HG03175 (cell line): ENCODE measurements around the gene GMCL2.
"Not testable (repeated sequence)": the region's sequence is repeated elsewhere in the genome, so short reads cannot be mapped to it uniquely, and the experiment has no call there.

Source experiments
- ATAC-seq: cut with Tn5 transposase; IDR thresholded peaks from one replicate; pipeline ENCODE4 v1.9.1; 2021; ENCODE audit warnings: mild to moderate bottlenecking, moderate library complexity; ENCODE audit not compliant: unreplicated experiment

The GMCL2 gene, protein sequence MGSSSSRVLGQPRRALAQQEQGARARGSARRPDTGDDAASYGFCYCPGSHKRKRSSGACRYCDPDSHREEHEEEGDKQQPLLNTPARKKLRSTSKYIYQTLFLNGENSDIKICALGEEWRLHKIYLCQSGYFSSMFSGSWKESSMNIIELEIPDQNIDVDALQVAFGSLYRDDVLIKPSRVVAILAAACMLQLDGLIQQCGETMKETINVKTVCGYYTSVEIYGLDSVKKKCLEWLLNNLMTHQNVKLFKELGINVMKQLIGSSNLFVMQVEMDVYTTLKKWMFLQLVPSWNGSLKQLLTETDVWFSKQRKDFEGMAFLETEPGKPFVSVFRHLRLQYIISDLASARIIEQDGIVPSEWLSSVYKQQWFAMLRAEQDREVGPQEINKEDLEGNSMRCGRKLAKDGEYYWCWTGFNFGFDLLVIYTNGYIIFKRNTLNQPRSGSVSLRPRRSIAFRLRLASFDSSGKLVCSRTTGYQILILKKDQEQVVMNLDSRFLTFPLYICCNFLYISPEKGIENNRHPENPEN

DNA sequence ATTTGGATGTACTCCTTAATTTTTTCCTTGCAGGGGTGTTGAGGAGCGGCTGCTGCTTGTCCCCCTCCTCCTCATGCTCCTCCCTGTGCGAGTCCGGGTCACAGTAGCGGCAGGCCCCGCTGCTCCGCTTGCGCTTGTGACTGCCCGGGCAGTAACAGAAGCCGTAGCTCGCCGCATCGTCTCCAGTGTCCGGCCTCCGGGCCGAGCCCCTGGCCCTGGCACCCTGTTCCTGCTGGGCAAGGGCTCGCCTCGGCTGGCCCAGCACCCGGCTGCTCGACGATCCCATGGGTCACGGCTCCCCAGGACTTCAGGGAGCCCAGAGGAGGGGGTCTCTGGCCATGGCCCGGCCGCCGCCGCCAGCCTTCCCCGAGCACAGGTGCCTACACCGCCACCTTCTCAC is at the start of gene GMCL2:
Gene GMCL2, minus strand, starts transcription at position 358 of the 400 bp plus-strand sequence. Its CDS starts 72 bp downstream, at position 286.
- no peak for ATAC-seq

DNA sequence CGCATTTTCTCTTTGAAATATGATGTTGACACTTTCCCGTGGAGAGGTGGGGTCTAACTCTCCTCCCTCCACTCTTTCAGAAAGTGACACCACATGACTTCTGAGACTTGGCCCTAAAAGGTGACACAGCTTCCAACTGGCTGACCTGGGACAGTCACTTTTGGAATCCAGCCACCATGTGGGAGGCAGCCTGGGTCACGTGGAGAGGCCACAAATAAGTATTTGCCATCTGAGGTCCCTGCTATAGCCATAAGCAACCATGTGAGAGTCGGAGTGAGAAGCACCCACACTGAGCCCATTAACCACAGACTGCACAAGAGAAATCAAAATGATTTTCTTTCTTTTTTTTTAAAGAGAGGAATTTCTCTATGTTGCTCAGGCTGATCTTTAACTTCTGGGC is 49.5 kb upstream of the GMCL2 start:
- no peak for ATAC-seq

DNA sequence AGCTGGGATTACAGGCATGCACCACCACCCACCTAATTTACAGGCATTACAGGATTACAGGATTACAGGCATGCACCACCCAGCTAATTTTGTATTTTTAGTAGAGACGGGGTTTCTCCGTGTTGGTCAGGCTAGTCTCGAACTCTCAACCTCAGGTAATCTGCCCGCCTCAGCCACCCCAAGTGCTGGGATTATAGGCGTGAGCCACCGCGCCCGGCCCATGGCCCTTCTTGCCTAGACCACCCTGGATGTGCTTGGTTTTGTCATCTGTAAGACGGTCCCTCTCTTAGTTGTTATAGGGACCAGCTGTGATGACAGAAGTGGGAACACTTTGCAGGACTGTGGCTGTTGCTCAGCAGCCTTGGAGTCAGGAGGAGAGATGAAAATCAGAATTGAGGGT is 49.0 kb upstream of the GMCL2 start:
- ATAC-seq = no peak

DNA sequence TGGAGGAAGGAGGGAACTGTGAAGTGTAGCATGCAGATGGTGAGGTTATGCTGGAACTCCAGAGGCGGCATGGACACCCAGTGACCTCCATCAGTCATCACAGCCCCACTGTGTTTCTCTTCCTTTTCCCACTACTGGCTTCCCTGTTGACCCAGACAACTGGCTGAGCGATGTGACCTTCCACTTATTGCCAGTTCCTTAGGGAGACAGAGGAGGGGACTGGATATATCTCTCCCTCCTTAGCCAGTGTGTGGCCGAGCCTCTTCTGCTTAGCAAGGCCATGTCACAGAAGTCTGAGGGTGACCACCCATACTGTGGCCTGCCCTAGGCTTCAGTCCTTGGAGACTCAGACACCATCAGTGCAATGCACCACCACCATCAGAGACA is 48.4 kb upstream of the GMCL2 start:
- ATAC-seq = no peak

DNA sequence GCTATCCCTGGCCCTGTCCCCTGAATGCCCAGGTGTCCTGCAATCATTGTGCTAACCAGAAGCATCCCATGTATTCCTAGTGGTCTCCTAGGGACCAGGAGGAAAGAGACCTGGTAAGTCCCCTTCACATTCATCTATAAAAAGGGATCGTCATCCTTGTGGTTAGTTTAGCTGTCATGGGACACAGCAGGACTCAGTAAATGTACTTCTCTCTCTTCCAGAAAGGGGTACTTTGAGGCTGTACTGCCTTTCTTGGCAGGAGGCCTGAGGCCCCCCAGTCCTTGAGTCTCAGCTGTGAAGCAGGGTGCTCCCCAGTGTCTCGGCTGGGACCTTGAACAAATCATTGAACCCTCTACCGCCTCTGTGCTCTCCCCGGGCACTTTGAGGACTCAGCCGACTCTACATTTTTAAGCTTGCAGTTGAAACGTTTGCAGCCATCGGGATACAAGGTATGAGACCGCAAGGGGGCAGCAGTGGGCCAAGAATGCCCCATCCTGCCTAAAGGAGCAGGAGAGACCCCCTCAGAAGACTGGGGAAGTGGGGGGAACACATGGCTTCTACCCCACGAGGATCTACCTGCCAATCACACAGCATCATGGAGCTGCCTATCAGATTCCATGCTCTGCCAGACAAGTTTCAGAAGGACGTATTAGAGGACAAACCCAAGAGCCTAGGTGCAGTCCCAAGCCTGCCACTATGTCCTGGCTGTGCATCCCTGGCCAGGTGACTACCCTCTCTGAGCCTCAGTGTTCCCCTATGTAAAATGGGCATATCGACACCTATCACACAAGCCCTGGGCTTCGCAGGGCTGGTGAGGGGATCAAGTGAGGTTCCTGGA is 47.8 kb upstream of the GMCL2 start:
- no peak for ATAC-seq

DNA sequence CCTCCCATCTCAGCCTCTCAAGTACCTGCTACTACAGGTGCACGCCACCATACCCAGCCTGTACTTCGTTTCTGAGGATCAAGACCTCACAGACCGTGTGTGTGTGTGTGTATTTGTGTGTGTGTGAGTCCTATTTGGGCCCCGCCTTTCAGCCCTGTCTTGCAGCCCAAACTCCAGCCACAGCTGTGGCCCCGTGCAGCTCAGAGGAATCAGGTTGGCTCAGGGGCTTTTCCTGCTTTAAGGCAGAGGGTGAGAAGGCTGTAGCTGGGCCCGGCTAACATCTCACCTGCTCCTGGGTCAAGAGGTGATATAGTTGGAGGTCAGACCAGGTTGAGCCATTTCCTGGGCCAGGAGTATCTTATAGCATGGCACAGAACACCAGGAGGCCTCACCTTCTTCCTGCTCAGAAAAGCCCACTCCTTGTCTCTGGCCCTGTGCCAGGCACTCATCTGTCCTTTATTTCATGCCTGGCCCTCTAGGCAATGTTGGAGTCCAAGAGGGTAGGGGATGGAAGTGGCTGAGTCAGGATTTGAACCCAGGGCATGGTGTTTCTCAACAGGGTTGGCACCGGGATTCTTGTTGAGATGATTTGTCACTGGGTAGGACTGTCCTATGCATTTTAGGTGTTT is 47.1 kb upstream of the GMCL2 start:
- ATAC-seq = no peak

DNA sequence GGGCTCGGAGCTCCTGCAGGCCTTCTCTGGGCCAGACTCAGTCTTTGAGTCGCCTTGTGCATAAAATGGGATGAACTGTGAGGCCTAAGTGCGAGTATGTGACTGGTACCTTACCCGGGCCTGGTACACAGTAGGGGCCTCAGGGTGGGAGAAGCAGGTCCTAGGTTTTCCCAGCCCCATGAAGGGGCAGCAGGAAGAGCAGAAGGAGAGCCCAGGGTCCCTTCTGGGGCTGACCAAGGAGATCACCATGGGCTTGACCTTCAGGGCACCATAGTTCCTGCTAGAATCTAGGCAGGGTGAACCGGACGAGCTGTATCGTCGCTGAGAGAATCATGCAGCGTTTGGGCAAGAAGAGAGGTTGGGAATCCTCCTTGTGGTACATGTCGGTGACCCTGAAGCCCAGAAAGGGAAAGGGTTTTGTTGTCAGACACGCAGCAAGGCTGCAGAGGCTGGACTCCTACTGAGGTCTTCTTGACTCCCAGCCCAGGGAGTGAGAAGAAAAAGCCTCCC is 45.8 kb upstream of the GMCL2 start:
- ATAC-seq = peak; percentile 18

DNA sequence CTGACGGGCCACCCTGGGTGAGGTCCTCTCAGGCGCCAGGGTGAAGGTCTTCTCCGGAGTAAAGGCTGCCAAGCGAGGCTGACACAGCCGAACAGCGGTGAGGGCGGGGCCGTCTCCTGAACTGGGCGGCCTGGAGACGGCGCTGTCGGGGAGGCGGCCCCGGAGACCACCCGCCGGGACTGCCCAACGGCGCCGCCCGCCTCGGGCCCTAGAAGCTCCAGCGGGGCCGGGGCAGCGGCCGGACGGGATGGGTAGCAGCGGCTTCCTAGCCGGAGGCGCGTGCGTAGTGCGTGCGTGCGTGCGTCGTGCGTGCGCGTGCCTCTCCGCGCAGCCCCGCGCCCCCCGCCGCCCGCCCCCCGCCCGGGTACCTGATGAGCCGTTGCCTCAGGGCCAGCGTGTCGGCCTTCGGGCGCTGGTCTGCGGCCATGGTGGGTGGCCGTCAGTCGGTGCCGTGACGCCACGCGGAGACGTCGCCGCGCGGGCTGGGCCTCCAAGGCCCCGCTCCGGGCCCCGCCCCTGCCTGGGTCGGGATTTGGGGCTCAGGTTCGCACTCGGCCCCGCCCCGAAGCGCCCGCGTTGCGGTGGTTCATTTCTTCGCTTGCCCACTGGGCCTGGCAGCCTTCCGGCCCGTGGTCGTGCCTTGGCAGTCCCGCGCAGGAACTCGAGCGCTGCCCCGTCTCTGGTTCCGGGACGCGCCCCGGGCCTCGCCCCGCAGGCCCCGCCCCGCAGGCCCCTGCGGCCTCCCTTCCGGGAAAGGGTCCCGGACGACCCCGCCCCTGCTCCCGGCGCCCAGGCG is 45.2 kb upstream of the GMCL2 start, which contains the start of gene PHYKPL:
Gene PHYKPL, minus strand, starts transcription at position 679 of the 796 bp plus-strand sequence. Its CDS starts 252 bp downstream, at position 427.
- ATAC-seq = peak; percentile 66

DNA sequence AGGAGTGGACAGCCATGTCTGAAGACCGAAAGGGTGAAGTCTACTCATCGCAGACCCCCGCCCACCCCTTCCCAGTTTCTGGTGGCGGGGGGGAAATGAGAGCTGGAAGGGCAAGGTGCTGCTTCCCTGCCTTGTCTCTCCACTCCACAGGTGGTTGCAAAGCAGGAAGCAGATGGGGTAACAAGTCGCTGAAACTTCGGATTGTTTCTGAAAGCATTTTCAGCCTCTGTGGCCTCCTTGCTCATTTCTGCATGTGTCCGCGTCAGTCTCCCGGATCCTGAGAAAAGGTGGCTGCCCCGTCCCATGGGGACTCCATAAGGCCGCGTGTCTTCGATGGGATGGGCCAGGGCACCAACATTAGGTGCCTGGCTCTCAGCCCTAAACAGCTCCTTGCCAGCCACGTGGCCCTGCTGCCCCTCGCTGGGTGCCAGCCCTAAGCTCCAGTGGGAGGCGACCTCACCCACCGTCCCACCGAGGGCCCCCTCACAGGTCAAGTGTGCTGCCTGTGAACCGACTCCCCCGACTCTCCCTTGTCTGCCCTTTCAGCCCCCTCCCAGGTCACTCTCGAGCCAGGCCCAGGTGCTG is 44.5 kb upstream of the GMCL2 start:
- peak; percentile 8 for ATAC-seq

DNA sequence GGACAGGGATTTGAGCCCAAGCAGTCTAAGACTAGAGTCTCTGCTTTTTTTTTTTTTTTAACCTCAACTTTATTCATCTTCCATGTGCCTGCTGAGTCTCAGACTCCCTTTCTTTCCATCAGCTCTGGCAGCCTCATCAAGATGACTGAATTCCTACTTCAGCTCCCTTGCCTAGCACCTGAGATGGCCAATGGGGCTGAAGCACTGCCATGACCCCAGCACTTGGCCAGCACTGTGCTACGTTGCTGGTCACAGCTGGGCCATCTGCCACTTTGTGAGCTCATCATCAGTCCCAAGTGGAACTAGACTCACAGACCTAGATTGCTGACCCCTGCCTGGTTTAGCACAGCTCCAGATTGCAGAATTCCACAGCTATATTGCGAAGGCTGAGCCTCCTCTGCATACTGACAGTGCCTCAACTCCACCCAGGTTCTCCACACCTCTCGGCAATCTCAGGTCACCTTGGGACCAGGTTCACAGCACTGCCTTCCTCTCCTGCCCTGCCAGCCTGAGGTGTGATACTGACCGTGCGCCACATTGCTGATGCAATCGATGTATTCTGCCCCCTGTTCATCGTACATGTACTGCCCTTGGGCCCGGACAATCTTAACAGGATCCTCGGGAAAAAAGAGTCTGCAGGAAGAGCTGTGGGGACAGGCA is 43.8 kb upstream of the GMCL2 start:
- no peak for ATAC-seq

DNA sequence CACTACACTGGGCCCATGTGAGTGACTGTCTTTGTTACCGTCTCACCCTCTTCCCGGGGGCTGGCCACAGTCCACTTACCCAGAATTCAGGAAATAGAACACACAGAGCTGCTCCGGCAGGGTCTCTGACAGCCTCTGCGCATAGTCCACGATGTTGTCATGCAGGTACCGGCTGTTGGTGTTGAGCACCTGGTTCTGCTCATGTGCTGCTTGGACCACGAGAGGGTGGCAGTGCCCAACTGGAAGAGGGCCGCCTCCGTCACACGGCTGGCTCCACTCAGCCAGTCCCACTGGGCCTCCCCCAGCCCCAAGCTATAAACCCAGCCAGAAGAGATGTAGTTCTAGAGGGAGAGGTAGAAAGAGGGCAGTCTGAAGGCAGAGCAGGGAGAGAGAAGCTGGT is 42.7 kb upstream of the GMCL2 start:
- no peak for ATAC-seq

DNA sequence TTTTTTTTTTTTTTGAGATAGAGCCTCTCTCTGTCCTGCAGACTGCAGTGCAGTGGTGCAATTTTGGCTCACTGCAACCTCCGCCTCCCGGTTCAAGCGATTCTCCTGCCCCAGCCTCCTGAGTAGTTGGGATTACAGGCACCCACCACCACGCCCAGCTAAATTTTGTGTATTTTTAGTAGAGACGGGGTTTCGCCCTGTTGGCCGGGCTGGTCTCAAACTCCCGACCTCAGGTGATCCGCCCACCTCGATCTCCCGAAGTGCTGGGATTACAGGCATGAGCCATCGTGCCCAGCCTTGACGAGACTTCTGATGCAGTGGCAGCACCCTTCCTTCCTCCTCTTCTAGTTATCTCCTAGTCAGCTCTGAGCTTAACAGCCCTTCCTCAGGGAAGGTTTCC is 41.9 kb upstream of the GMCL2 start:
- not testable (repeated sequence) for ATAC-seq

DNA sequence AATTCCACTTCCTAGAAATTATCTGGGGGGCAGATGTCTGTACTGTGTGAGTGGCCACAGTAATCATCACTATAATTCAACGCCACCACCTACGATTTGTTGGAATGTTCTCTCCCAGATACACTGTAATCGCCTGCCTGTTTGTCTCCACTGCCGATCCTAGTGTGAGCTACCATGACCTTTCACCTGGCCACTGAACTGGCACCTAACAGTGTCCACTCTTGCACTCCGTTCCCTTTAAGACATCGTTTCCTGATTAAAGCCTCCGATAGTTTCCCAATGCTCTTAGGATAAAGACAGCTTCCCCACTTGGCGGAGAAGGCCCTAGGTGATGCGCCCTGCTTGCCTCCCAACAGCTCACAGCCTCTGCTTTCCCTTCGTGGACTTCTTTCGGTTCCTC is 41.4 kb upstream of the GMCL2 start:
- no peak for ATAC-seq

DNA sequence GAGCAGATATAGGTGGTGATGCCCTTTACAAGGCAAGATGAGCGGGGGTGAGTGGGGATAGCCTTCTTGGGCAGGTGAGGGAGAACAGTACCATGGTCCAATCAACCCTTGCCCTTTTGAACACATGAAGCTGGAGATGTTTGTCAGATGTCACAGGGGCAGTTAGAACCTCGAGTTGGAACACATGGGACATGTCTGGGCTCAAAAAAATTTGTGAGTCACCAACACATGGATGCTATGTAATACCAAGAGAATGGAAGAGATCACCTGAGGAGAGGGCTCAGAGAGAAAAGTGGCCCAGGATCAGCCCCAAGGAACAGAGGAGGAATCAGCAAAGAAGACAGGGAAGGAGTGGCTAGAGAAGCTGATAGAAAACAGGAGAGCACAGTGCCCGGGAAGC is 40.8 kb upstream of the GMCL2 start:
- ATAC-seq = no peak

DNA sequence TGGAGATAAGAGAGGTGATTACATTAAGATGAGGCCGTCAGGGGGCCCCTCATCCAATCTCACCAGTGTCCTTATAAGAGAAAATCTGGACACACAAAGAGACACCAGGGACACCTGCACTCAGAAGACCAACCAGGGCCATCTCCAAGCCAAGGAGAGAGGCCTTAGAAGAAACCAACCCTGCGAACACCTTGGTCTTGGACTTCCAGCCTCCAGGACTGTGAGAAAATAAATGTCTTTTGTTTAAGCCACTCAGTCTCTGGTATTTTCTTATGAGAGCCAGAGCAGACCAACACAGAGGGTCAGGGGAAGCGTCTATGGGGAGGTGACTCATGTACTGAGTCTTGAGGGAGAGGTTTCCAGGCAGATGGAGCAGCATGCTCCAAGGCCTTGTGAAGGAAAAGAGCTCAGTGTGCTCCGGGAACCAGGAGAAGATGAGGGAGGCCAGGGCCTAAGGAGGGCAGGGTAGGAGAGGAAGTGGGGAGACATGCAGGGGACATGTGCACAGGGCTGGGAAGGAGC is 40.0 kb upstream of the GMCL2 start:
- ATAC-seq = no peak

DNA sequence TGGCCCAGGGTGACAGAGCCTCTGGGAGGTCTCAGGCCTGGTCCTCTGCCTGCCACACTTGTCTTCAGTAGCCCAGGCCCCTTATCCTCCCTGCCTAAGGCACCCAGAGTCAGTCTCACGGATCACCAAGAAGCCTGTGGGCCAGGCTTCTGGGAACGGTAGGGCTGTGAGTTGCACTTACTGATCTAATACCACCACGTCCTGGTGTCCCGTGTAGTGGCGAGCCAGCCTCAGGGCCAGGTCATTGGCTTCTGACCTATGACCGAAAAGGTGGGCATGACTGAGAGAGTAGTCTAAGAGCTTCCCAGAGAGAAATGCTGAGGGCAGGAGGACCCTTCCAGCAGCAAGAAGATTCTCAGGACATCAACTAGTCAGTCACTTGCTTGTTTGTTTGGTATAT is 38.0 kb upstream of the GMCL2 start:
- no peak for ATAC-seq

DNA sequence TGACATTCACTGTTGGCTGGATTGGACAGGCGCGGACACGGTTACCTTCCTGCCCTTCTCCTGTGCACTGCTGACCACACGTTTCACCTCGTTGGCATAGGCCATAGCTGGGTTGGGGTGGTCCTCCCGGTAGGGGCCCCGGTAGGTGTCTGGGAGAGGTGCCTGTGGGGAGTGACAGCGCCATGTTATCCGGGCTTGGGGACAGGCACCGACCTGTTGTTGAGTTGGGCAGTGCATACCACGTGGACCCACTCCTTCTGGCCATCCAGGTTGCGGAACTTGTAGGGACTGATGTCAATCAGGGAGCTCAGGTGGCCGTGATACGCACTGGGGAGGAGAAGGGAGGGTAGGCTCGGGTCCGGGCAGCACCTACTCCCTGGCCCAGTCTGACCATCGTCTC is 37.2 kb upstream of the GMCL2 start:
- ATAC-seq = no peak

DNA sequence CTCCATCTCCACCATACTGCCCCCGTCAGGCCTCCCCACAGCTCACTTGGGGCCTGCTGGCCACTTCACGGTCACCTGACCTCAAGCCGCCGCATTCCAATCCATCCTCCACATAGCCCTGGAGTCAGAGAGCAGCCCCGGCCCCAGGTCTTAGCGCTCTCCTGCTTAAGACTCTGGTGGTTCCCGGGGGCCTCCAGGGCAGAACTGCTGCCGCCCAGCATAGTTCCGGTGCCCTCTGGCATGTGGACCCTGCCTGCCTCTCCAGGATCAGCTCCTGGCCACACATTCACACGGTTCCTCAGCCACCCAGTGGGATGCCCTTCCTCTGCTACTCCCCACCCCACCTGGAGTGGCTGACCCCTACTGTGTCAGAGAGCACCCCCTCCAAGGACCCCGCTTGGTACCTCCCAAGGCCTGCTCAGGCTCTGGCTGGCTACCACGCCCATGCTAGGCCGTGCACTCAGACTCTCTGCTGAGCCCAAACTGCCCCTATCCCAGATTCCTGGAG is 36.7 kb upstream of the GMCL2 start:
- ATAC-seq = no peak

DNA sequence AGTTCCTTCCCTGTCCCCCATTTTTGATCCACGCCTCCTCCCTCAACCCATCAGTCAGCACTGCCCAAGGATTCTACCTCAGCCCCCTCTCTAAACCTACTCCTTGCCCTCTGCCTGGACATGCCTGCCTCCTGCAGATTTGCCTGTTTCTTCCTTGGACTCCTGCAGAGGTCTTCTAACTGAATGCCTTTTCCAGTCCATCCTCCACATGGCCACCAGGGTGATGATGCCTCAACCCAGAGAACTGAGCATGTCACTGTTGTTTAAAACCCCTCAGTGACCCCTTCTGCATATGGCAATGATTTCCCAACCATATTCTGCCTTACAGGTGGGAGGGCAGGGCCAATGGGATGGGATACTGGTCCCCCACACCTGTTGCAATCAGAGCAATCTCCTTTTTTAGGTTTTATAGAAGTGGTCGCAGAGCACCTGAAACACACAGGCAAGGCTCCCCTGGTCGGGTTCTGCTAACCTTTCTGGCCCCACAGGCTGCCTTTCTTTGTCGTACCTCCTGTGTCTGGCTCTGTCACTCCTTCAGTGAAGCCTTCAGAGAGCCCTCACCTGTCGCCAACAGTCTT is 36.1 kb upstream of the GMCL2 start:
- ATAC-seq = no peak
